ENCODE results near the gene CCL26.
"Not testable (repeated sequence)": the region's sequence is repeated elsewhere in the genome, so short reads cannot be mapped to it uniquely, and the experiment has no call there.

The CCL26 gene

DNA sequence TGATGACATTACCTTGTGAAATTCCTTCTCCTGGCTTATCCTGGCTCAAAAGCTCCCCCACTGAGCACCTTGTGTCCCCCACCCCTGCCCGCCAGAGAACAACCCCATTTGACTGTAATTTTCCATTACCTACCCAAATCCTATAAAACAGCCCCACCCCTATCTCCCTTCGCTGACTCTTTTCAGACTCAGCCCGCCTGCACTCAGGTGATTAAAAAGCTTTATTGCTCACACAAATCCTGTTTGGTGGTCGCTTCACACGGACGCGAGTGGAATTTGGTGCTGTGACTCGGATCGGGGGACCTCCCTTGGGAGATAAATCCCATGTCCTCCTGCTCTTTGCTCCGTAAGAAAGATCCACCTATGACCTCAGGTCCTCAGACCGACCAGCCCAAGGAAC, 7.0 kb upstream of the CCL26 start:
- not testable (repeated sequence) for ATAC-seq

DNA sequence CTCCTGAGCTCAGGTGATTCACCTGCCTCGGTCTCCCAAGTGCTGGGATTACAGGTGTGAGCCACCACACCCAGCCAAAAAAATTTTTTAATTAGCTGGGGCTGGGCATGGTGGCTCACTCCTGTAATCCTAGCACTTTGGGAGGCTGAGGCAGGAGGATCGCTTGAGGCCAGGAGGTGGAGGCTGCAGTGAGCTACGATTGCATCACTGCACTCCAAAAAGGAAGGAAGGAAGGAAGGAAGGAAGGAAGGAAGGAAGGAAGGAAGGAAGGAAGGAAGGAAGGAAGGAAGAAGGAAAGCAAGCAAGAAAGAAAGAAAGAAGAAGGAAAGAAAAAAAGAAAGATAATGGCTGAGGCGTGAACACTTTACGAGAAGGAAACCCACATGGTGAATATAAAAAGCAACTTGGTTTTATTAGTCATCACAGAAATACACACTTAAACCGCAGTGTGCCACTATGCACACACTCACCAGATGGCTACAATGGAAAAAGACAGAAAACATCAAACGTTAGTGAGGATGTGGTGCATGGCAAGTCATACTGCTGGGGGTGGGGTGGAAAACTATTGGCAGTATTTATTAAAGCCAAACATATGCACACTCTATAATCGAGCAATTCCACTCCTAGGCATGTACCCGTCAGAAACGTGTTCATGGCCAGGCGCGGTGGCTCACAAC, 4.4 kb upstream of the CCL26 start:
- peak; percentile 76 for ATAC-seq
- TF ChIP-seq RARB (CRISPR knock-in tag; IDR thresholded peaks at IDR 0.05) (no peak), ZFP3 (CRISPR knock-in tag; IDR thresholded peaks at IDR 0.05) (no peak), TCF4 (CRISPR knock-in tag; IDR thresholded peaks at IDR 0.05; ENCODE audit: borderline replicate concordance) (no peak)
- TF ChIP-seq, protein P1, sequence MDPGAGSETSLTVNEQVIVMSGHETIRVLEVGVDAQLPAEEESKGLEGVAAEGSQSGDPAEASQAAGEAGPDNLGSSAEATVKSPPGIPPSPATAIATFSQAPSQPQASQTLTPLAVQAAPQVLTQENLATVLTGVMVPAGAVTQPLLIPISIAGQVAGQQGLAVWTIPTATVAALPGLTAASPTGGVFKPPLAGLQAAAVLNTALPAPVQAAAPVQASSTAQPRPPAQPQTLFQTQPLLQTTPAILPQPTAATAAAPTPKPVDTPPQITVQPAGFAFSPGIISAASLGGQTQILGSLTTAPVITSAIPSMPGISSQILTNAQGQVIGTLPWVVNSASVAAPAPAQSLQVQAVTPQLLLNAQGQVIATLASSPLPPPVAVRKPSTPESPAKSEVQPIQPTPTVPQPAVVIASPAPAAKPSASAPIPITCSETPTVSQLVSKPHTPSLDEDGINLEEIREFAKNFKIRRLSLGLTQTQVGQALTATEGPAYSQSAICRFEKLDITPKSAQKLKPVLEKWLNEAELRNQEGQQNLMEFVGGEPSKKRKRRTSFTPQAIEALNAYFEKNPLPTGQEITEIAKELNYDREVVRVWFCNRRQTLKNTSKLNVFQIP (CRISPR knock-in tag; IDR thresholded peaks at IDR 0.05; ENCODE audit: borderline replicate concordance, low read depth) = no peak

DNA sequence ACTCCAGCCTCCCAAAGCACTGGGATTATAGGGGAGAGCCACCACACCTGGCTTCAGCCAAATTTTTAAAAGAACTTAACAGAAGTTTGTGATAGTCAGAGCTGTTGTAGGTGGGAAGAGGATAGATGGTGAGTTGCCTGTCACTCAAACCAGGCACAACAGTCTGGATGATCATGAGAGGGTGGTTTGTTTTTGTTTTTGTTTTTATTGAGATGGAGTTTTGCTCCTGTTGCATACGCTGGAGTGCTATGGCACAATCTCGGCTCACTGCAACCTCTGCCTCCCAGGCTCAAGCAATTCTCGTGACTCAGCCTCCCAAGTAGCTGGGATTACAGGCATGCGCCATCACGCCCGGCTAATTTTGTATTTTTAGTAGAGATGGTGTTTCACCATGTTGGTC, 1.9 kb upstream of the CCL26 start:
- ATAC-seq = not testable (repeated sequence)

DNA sequence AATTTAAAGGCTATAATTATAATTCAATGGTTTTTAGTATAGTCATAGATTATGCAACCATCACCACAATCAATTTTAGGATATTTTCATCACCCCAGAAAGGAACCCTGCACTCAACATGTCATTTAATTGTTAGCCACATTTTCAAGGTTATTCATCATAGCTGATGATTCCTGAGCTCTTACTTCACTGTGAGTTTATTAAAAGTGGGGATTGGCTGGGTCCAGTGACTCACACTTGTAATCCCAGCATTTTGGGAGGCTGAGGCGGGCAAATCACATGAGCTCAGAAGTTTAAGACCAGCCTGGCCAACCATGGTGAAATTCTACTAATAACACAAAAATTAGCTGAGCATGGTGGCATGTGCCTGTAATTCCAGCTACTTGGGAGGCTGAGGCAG, 787 bp downstream of the CCL26 start:
- TF ChIP-seq, protein P2, sequence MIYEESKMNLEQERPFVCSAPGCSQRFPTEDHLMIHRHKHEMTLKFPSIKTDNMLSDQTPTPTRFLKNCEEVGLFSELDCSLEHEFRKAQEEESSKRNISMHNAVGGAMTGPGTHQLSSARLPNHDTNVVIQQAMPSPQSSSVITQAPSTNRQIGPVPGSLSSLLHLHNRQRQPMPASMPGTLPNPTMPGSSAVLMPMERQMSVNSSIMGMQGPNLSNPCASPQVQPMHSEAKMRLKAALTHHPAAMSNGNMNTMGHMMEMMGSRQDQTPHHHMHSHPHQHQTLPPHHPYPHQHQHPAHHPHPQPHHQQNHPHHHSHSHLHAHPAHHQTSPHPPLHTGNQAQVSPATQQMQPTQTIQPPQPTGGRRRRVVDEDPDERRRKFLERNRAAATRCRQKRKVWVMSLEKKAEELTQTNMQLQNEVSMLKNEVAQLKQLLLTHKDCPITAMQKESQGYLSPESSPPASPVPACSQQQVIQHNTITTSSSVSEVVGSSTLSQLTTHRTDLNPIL (CRISPR knock-in tag; IDR thresholded peaks at IDR 0.05; ENCODE audit: low read depth) = no peak
- no peak for TF ChIP-seq CSDC2 (CRISPR knock-in tag; IDR thresholded peaks at IDR 0.05)
- no peak for TF ChIP-seq TCF4 (CRISPR knock-in tag; IDR thresholded peaks at IDR 0.05; ENCODE audit: borderline replicate concordance)
- no peak for TF ChIP-seq RARB (CRISPR knock-in tag; IDR thresholded peaks at IDR 0.05)
- TF ChIP-seq OSR1 (CRISPR knock-in tag; IDR thresholded peaks at IDR 0.05) = no peak
- no peak for TF ChIP-seq PATZ1 (CRISPR knock-in tag; IDR thresholded peaks at IDR 0.05; ENCODE audit: borderline replicate concordance)
- no peak for TF ChIP-seq ZNF8 (CRISPR knock-in tag; IDR thresholded peaks at IDR 0.05)
- no peak for TF ChIP-seq BACH2 (CRISPR knock-in tag; IDR thresholded peaks at IDR 0.05; ENCODE audit: borderline replicate concordance)
- no peak for TF ChIP-seq SNAI2 (CRISPR knock-in tag; IDR thresholded peaks at IDR 0.05)
- TF ChIP-seq TSHZ2 (CRISPR knock-in tag; IDR thresholded peaks at IDR 0.05) = no peak
- no peak for TF ChIP-seq ESRRG (CRISPR knock-in tag; IDR thresholded peaks at IDR 0.05)
- no peak for TF ChIP-seq ZNF565 (CRISPR knock-in tag; conservative IDR thresholded peaks at IDR 0.05; ENCODE audit: low read depth)
- TF ChIP-seq ZFP30 (CRISPR knock-in tag; IDR thresholded peaks at IDR 0.05) = no peak
- no peak for TF ChIP-seq PPARA (CRISPR knock-in tag; IDR thresholded peaks at IDR 0.05; ENCODE audit: borderline replicate concordance)
- TF ChIP-seq CSRNP3 (CRISPR knock-in tag; IDR thresholded peaks at IDR 0.05) = no peak
- no peak for TF ChIP-seq ZNF70 (CRISPR knock-in tag; IDR thresholded peaks at IDR 0.05)
- no peak for TF ChIP-seq GLIS3 (CRISPR knock-in tag; IDR thresholded peaks at IDR 0.05)
- TF ChIP-seq, protein P1 (CRISPR knock-in tag; IDR thresholded peaks at IDR 0.05; ENCODE audit: borderline replicate concordance, low read depth) = no peak
- TF ChIP-seq TOX (CRISPR knock-in tag; IDR thresholded peaks at IDR 0.05; ENCODE audit: borderline replicate concordance) = no peak
- TF ChIP-seq ARNTL (CRISPR knock-in tag; IDR thresholded peaks at IDR 0.05; ENCODE audit: borderline replicate concordance, low read depth) = no peak
- ATAC-seq = no peak

All from SK-N-SH treated with all-trans-retinoic acid at 6 μM for 48 hours (cell line).